HG03064 (cell line): ENCODE measurements around the gene MVB12B.
"Not testable (repeated sequence)": the region's sequence is repeated elsewhere in the genome, so short reads cannot be mapped to it uniquely, and the experiment has no call there.

Experiments used
- ATAC-seq: cut with Tn5 transposase; IDR thresholded peaks from one replicate; pipeline ENCODE4 v1.9.1; 2021; ENCODE audit warnings: low read depth; ENCODE audit not compliant: unreplicated experiment

The MVB12B gene

GRCh38 chr9:126526218-126527108, 199.8 kb downstream of the MVB12B start:
- ATAC-seq: no peak

GRCh38 chr9:126527109-126527825, 200.6 kb downstream of the MVB12B start:
- ATAC-seq: no peak

GRCh38 chr9:126528111-126528510, 201.5 kb downstream of the MVB12B start:
- ATAC-seq: no peak

GRCh38 chr9:126528915-126529314, 202.3 kb downstream of the MVB12B start:
- ATAC-seq: no peak

- no peak for ATAC-seq
Observed at GRCh38 chr9:126531035-126531571, 204.5 kb downstream of the MVB12B start.

GRCh38 chr9:126531591-126531990, 205.0 kb downstream of the MVB12B start:
- no peak for ATAC-seq

GRCh38 chr9:126532019-126532462, 205.4 kb downstream of the MVB12B start:
- ATAC-seq: no peak

GRCh38 chr9:126532489-126532888, 205.9 kb downstream of the MVB12B start:
- ATAC-seq: no peak

- ATAC-seq: no peak
Observed at GRCh38 chr9:126532951-126533925, 206.6 kb downstream of the MVB12B start.

- ATAC-seq: no peak
Observed at GRCh38 chr9:126533926-126534310, 207.3 kb downstream of the MVB12B start.

- ATAC-seq: no peak
Observed at GRCh38 chr9:126534431-126535186, 208.0 kb downstream of the MVB12B start.

GRCh38 chr9:126536131-126536530, 209.5 kb downstream of the MVB12B start:
- no peak for ATAC-seq

- ATAC-seq: no peak
Observed at GRCh38 chr9:126536841-126537465, 210.3 kb downstream of the MVB12B start.

GRCh38 chr9:126538550-126538949, 211.9 kb downstream of the MVB12B start:
- no peak for ATAC-seq

GRCh38 chr9:126540398-126540797, 213.8 kb downstream of the MVB12B start:
- ATAC-seq: not testable (repeated sequence)

GRCh38 chr9:126543490-126543889, 216.9 kb downstream of the MVB12B start:
- no peak for ATAC-seq

GRCh38 chr9:126545106-126545505, 218.5 kb downstream of the MVB12B start:
- no peak for ATAC-seq

- ATAC-seq: no peak
Observed at GRCh38 chr9:126546036-126546435, 219.4 kb downstream of the MVB12B start.

- no peak for ATAC-seq
Observed at GRCh38 chr9:126548312-126548711, 221.7 kb downstream of the MVB12B start.
